ENCODE results near the gene CHCHD6. TPM values are rescaled to one million over a fixed set of nuclear protein-coding genes. Genes with fewer than 3 reads are reported as not detected.
A peak's percentile ranks its signal among the peaks of the same experiment; 100 is the strongest.

The CHCHD6 gene
- total RNA-seq, 4 donors from 2014 or later: 6.4 to 14.2 (median 10.3) TPM; not detected in 1

DNA sequence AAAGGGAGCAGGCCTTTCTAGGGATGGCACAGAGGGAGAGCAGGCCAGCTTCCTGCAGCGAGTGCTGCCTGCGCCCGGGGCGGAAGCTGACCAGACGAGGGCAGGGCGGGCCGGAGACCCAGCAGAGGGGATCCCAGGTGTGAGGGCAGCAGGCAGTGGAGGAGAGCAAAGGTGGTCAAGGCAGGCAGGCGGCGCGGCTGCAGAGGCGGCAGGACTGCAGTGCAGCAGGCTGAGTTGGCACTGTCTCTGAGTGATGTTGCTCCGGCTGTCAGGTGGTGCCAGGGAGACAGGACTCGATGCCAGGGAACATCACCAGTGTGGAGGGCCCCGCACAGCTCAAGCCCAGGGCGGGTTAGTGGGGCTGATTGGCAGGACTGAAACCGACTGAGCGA lies 256.6 kb downstream of the CHCHD6 start:
- H3K9me3 ChIP-seq: no peaks in the 10 kb centered on the region
- TF ChIP-seq, protein P1, sequence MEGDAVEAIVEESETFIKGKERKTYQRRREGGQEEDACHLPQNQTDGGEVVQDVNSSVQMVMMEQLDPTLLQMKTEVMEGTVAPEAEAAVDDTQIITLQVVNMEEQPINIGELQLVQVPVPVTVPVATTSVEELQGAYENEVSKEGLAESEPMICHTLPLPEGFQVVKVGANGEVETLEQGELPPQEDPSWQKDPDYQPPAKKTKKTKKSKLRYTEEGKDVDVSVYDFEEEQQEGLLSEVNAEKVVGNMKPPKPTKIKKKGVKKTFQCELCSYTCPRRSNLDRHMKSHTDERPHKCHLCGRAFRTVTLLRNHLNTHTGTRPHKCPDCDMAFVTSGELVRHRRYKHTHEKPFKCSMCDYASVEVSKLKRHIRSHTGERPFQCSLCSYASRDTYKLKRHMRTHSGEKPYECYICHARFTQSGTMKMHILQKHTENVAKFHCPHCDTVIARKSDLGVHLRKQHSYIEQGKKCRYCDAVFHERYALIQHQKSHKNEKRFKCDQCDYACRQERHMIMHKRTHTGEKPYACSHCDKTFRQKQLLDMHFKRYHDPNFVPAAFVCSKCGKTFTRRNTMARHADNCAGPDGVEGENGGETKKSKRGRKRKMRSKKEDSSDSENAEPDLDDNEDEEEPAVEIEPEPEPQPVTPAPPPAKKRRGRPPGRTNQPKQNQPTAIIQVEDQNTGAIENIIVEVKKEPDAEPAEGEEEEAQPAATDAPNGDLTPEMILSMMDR (IDR thresholded peaks at IDR 0.05): no peak
- no peak for TF ChIP-seq POLR2A (IDR thresholded peaks at IDR 0.05)
- no peaks in the 10 kb centered on the region for H3K4me1 ChIP-seq
- DNase-seq: no peak
- H3K27me3 ChIP-seq: no peaks in the 10 kb centered on the region
- H3K36me3 ChIP-seq: no peaks in the 10 kb centered on the region
- H3K4me3 ChIP-seq: no peak overlapping the region
- H3K27ac ChIP-seq: no peak overlapping the region
- intact Hi-C loops (cut with DNase I; ENCODE audit: low total_unique reads): no loop called here

DNA sequence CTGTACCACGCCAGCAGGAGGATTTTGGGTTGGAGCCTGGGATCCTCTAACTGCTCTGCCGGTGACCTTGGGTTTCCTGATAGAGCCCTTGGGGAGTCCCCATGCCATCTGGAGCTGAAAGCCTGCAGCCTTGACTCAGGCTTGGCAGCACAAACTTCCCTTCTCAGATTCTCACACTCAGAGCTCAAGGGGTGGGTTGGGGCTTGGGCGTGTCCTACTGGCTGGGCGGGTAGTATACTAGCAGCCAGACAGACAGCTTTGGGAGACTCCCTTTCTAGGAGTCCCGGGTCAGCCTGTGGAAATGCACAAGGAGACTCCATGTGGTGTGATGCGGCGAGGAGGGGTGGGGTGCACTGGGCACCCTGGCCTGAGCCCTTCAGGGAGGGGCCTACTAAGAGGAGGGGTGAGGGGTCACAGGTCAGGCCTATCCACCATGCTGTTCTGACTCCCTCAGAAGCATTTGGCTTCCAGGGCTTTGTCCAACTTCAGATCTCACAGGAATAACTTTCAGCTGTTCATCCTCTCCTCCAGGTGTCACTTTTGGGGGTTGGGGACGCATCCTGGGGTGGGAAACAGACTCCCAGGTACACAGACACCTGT lies 257.3 kb downstream of the CHCHD6 start:
- Histone ChIP-seq H3K36me3 (no peaks in the 10 kb centered on the region), H3K27me3 (no peaks in the 10 kb centered on the region), H3K4me1 (no peaks in the 10 kb centered on the region), H3K9me3 (no peaks in the 10 kb centered on the region), H3K27ac (no peak overlapping the region), H3K4me3 (no peak overlapping the region)
- TF ChIP-seq, protein P1 (IDR thresholded peaks at IDR 0.05): no peak
- TF ChIP-seq POLR2A (IDR thresholded peaks at IDR 0.05): no peak
- DNase-seq: peak in 1 of 2 donors; percentile 63
- intact Hi-C loops (cut with DNase I; ENCODE audit: low total_unique reads): no loop called here

DNA sequence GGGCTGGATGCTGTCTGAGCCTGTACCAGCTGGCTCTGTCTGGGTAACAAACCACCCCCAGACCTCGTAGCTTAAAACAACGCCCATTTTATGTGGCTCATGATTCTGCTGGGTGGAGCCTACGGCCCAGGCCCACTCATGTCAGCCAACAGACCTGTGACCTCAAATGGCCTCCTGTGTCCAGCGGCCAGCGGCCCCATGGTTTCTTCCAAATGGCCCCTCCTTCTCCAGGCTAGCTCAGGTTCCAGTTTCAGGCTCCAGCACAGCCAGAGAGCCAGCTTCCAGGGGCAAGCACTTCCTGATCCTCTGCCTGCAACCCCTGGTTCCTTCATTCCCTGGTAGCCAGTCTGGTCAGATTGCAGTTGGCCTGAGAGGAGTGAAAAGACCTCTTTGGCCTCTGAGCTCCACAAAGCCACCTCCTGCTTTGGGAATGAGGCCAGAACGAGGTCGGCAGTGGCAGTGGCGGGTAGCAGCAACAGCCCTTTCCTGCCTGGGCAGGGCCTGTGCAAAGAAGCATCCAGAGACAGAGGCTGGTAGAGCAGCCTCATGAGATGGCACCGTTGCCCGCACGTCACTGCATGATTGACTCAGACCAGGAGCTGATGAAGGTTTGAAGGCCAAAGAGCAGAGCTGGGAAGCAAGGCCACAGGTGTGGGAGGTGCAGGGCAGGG lies 257.9 kb downstream of the CHCHD6 start:
- DNase-seq: peak in 1 of 2 donors; percentile 45
- intact Hi-C loops (cut with DNase I; ENCODE audit: low total_unique reads): no loop called here

DNA sequence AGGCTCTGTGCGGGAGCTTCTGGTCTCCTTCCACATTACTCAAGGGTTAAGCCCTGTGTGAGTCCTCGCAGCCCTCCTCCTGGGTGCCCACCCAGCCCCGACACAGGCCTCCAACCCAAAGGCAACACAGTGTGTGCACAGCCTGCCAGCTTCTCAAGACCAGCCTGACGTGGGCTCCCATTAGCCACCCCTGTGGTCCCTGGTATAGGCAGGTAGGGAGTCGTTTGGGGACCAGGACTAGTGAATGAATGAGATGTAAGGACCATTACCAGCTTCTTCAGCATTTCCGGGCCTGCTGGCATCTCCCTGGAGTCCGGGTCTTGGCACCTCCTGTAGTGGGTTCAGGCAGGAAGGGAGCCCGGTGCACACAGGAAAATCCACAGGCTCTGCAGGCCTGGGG lies 258.7 kb downstream of the CHCHD6 start:
- Histone ChIP-seq H3K27me3 (no peaks in the 10 kb centered on the region), H3K36me3 (no peaks in the 10 kb centered on the region), H3K4me1 (no peaks in the 10 kb centered on the region), H3K27ac (no peak overlapping the region), H3K9me3 (no peaks in the 10 kb centered on the region), H3K4me3 (no peak overlapping the region)
- no peak for TF ChIP-seq POLR2A (IDR thresholded peaks at IDR 0.05)
- TF ChIP-seq, protein P1 (IDR thresholded peaks at IDR 0.05): no peak
- DNase-seq: no peak
- intact Hi-C loops (cut with DNase I; ENCODE audit: low total_unique reads): no loop called here

More for the DNA sequence above, 257.9 kb downstream of the CHCHD6 start:
- Histone ChIP-seq H3K36me3 (no peaks in the 10 kb centered on the region), H3K4me3 (no peak overlapping the region), H3K27ac (no peak overlapping the region), H3K9me3 (no peaks in the 10 kb centered on the region), H3K27me3 (no peaks in the 10 kb centered on the region), H3K4me1 (no peaks in the 10 kb centered on the region)
- TF ChIP-seq POLR2A (IDR thresholded peaks at IDR 0.05): no peak
- TF ChIP-seq, protein P1 (IDR thresholded peaks at IDR 0.05): no peak
